ACHN (cell line): ENCODE data around the gene RAC3.

ENCODE experiments used
- DNase-seq: peaks from one replicate; pipeline ENCODE4 v3.0.0-alpha.2; 2015
- in situ Hi-C: cut with HindIII; loops from 2 replicates; pipeline ENCODE4 v1.10.0; 2017; ENCODE audit warnings: low sequenced_read_pairs, low pct_ligation_motif_present, low pct_unique_long_range_greater_than_20kb

RAC3 gene

DNA sequence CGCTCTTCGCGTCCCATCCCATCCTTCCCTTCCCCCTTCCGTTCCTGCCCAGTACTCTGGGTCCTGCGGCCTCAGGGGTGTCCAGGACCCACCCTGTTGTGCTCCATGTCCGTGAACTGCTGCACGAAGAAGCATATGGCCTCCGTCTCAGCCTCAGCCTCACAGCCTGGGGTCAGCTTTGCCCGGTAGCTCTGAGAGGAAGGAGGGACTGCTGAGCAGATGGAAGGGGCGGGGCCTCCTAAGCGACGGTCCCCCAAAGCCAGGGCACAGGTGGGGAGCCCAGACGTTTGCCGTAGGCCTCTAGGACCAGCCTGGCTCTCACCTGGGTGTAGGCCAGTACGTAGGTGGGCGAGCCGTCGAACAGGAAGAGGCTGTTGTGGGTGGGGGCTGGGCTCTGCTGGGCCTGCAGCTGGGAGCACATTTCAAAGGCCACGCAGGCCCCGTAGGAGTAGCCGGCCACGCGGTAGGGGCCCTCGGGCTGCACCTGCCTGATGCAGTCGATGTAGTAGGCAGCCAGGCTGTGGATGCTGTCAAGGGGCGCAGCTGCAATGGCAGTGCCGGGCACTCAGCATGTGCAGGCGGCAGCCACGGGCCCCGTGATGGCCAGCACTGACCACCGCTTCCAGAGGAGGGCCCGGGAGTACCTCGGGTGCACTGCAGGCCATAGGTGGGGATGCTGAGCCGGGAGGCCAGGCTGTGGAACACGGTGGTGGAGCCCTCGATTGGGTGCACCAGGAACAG is 48.7 kb downstream of the RAC3 start:
- DNase-seq: no peak
- in situ Hi-C loops: no loop called here

DNA sequence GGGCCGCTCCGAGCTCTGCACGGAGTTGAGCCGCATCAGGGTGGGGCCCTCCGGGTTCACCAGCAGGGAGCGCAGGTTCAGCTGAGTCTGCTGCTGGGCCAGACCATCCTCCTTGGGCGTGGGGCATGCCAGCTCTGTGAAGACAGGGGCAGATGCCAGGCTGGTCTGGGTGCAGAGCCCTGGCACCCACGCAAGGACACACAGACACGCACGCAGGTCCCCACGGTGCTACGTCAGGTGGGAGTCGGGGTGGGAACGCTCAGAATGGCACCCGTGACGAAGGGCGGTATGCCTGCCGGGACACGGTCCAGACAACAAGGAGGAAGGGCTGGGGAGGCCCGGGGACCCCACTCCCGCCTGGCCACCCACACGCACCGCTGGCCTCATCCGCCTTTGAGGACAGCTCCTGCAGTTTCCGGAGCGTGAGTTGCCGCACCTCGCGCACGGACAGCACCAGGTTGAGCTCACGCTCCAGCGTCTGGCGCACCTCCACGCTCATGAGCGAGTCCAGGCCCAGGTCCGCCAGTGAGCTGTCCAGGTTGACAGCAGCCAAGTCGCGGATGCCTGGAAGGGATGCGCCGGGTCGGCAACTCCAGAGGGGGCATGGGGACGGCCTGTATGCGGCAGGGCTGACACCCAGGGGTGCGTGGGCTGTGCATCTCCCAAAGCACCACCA is 49.4 kb downstream of the RAC3 start:
- in situ Hi-C loops: no loop called here
- no peak for DNase-seq

DNA sequence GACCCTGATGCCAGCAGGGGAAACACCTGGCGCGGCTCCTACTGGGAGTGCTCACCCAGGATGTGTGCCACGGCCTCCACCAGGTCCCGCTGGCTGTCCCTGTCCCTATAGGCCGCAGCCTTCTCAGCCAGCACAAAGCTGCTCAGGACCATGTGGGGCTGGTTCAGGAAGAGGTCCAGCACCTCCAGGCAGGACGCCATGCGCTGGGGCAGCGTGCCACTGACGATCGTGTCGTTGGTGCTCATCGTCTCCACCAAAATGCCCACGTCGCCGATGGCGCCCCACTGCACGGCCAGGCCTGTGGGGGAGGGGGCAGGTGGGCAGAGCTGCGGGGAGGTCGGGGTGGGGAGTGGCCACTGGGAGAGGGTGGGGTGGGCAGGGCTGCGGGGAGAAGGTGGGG is 50.1 kb downstream of the RAC3 start:
- in situ Hi-C loops: no loop called here

DNA sequence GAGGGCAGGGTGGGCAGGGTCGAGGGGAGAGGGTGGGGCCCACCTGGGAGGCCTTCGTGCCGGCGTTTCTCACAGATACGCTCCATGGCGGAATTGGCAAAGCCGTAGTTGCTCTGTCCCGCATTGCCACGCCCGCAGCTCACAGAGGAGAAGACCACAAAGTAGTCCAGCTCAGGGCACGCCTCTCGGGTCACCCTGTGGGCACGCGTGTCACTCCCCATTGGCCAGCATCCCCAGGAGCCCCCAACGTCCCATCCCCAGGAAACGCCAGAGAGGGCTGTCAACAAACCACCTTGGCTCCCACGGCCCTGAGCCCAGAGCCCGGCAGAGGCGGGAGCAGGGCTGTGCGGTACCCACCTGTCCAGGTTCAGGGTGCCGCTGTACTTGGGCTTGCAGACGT is 50.5 kb downstream of the RAC3 start:
- DNase-seq: no peak
- in situ Hi-C loops: no loop called here

More for the DNA sequence above, 50.1 kb downstream of the RAC3 start:
- no peak for DNase-seq

DNA sequence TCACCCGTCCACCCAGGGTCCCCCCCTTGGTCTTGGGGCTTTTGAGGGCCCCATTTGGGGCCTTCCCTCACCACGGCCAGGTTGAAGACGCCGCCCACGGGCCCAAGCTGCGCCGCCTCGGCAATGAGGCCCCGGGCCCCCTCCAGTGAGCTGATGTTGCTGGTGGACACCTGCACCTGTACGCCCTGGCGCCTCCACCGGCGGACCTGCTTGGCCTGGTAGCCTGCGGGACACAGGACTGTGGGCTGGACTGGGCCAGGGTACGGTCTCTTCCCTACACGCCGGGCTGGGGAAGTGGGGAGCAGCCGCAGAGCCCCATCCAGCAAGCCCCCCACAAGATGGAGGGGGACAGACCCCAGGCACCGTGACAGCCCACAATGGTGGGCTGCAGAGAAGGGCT is 51.0 kb downstream of the RAC3 start:
- in situ Hi-C loops: no loop called here

DNA sequence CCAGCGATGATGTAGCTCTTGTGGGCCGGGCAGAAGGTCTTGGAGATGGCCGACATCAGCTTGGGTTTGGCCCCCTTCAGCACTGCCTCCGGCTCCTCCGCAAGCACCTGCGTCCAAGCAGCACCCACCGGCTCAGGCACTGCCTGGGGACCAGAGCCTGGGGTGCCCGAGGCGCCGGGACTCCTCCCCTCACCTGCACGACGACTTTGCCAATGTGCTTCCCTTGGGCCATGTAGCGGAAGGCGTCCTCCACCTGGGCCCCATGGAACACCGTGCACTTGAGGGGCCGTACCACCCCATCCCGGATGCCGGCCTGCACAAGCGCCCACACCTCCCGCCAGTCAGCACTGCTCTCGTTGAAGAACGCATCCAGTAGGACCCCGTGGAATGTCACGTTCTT is 51.5 kb downstream of the RAC3 start:
- no peak for DNase-seq
- in situ Hi-C loops: no loop called here

More for the DNA sequence above, 51.0 kb downstream of the RAC3 start:
- no peak for DNase-seq
